Measurements from ENCODE around the gene TAF6L. TPM values are rescaled to one million over a fixed set of nuclear protein-coding genes. Genes with fewer than 3 reads are reported as not detected.
"Not testable (repeated sequence)": the region's sequence is repeated elsewhere in the genome, so short reads cannot be mapped to it uniquely, and the experiment has no call there.

Gene TAF6L
- total RNA-seq, 1 experiment from 2014 or later: 28.9 TPM

DNA sequence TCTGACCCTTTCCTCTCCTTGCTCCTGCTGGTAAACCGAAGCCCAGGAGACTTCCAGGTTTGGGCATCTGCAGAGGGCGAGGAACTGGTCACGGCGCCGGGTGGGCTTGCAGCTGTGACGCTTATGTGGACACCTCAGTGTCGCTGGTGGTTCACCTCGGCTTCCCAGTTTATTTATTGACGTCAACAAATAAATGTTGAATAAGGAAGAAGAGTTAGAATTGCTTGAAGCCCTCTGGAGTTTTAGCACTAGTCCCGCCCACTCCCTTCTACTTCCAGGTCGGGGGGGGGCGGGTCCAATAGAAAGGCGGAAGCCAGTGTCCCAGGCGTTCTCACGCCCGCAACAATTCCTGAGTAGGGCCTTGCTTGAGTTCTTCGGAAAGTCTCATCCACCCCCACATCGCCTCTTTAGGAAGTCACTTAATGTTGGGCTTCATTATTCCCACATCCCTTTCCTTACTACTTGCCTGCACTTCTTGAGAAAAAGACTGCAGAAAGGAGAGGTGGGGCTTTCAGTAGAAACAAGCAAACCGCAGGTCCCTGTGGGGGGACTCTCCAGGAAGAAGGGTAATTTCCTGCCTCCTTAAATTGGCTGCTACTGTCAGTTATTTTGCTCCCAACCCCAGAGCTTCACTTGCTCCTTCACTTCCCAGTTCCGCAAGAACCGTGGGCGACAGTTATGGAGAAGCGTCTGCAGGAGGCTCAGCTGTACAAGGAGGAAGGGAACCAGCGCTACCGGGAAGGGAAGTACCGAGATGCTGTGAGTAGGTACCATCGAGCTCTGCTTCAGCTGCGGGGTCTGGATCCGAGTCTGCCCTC, 42.8 kb upstream of the TAF6L start, which contains the start of gene TTC9C:
Gene TTC9C (plus strand): TSS at position 316 of the 818 bp plus-strand sequence. CDS start 363 bp downstream, at position 679.
- peak; percentile 85 for DNase-seq
- Mint-ChIP-seq H3K4me1 (ENCODE audit: low read depth, unreplicated experiment) (peaks cover 11% of the 10 kb centered on the region), H3K27me3 (ENCODE audit: unreplicated experiment) (no peaks in the 10 kb centered on the region), H3K9me3 (ENCODE audit: low read depth, unreplicated experiment) (no peaks in the 10 kb centered on the region), H3K4me3 (ENCODE audit: low read depth, unreplicated experiment) (peak within 1 kb of the TSS; percentile 89), H3K36me3 (ENCODE audit: insufficient read depth, unreplicated experiment) (peaks cover 68% of the 10 kb centered on the region), H3K27ac (ENCODE audit: unreplicated experiment) (peak within 1 kb of the TSS; percentile 98)
- TF ChIP-seq, protein P1, sequence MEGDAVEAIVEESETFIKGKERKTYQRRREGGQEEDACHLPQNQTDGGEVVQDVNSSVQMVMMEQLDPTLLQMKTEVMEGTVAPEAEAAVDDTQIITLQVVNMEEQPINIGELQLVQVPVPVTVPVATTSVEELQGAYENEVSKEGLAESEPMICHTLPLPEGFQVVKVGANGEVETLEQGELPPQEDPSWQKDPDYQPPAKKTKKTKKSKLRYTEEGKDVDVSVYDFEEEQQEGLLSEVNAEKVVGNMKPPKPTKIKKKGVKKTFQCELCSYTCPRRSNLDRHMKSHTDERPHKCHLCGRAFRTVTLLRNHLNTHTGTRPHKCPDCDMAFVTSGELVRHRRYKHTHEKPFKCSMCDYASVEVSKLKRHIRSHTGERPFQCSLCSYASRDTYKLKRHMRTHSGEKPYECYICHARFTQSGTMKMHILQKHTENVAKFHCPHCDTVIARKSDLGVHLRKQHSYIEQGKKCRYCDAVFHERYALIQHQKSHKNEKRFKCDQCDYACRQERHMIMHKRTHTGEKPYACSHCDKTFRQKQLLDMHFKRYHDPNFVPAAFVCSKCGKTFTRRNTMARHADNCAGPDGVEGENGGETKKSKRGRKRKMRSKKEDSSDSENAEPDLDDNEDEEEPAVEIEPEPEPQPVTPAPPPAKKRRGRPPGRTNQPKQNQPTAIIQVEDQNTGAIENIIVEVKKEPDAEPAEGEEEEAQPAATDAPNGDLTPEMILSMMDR (IDR thresholded peaks at IDR 0.05; ENCODE audit: unreplicated experiment): no peak
- BruUV-seq (replicated peaks): TSS peak; percentile 72
- intact Hi-C loops (cut with micrococcal nuclease; ENCODE audit: unreplicated experiment): no loop called here
- CTCF ChIA-PET: interaction anchor here (0.6 to 2.2 kb wide), 7 partner anchors 26 to 155 kb away, joined by 3 to 8 read pairs (median 5); partner anchors contain the start of genes EEF1G, UQCC3 and ZBTB3

DNA sequence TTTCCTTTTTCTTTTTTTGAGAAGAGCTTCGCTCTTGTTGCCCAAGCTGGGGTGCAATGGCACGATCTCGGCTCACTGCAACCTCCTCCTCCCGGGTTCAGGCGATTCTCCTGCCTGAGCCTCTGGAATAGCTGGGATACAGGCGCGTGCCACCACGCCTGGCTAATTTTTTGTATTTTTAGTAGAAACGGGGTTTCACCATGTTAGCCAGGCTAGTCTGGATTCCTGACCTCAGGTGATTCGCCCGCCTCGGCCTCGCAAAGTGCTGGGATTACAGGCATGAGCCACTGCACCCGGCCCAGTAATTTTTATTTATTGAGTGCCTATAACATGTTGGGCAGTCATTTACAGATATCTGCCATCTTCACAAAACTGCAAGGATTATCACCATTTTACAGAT, 41.1 kb upstream of the TAF6L start:
- H3K4me1 Mint-ChIP-seq (ENCODE audit: low read depth, unreplicated experiment); DNase-seq; H3K9me3 Mint-ChIP-seq (ENCODE audit: low read depth, unreplicated experiment); H3K27me3 Mint-ChIP-seq (ENCODE audit: unreplicated experiment); CTCF ChIA-PET; BruUV-seq (replicated peaks); intact Hi-C loops (cut with micrococcal nuclease; ENCODE audit: unreplicated experiment); H3K27ac Mint-ChIP-seq (ENCODE audit: unreplicated experiment): not testable (repeated sequence)
- peaks cover 54% of the 10 kb centered on the region for H3K36me3 Mint-ChIP-seq (ENCODE audit: insufficient read depth, unreplicated experiment)
- H3K4me3 Mint-ChIP-seq (ENCODE audit: low read depth, unreplicated experiment): peak overlapping the region; percentile 89

DNA sequence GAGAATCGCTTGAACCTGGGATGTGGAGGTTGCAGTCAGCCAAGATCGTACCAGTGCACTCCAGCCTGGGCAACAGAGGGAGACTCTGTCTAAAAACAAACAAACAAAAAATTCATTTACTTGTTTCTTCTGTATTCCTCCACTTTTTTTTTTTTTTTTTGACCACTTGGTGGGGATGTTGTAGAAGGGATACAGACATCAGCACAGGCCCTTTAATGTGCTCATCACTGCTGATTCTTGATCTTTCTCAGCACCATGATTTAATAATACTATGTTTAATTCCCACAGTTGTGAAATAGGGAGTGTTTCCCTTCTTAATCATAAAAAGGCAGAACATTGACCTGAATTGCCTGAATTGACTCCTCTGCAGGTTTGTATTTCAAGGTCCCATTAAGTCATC, 38.4 kb upstream of the TAF6L start:
- CTCF ChIA-PET: no interaction called here
- Mint-ChIP-seq H3K9me3 (ENCODE audit: low read depth, unreplicated experiment) (no peaks in the 10 kb centered on the region), H3K4me3 (ENCODE audit: low read depth, unreplicated experiment) (no peak overlapping the region), H3K27ac (ENCODE audit: unreplicated experiment) (no peak overlapping the region), H3K36me3 (ENCODE audit: insufficient read depth, unreplicated experiment) (peaks cover 42% of the 10 kb centered on the region), H3K4me1 (ENCODE audit: low read depth, unreplicated experiment) (no peaks in the 10 kb centered on the region), H3K27me3 (ENCODE audit: unreplicated experiment) (no peaks in the 10 kb centered on the region)
- intact Hi-C loops (cut with micrococcal nuclease; ENCODE audit: unreplicated experiment): no loop called here
- TF ChIP-seq, protein P1 (IDR thresholded peaks at IDR 0.05; ENCODE audit: unreplicated experiment): no peak
- no TSS peak for BruUV-seq (replicated peaks)
- DNase-seq: no peak

DNA sequence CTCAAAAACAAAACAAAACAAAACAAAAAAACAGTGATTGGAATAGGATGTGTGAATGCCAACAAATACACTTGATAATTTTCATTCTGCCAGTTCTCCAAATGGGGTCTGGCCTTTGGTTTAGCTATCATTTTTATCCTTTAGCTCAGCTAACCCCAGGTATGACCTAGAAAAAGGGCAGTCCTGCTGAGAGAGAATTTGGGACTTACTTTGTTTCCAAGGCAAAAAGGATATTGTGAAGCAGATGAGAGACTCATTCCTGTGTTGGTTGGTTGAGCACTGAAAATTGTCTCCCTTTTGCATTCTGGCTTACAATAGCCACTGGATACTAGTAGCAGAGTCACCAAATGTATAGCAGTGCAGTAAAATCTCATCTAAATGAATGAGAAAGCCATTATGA, 34.0 kb upstream of the TAF6L start:
- BruUV-seq (replicated peaks): no TSS peak
- Mint-ChIP-seq H3K36me3 (ENCODE audit: insufficient read depth, unreplicated experiment) (peaks cover 59% of the 10 kb centered on the region), H3K27me3 (ENCODE audit: unreplicated experiment) (no peaks in the 10 kb centered on the region), H3K9me3 (ENCODE audit: low read depth, unreplicated experiment) (no peaks in the 10 kb centered on the region), H3K4me3 (ENCODE audit: low read depth, unreplicated experiment) (no peak overlapping the region), H3K4me1 (ENCODE audit: low read depth, unreplicated experiment) (no peaks in the 10 kb centered on the region), H3K27ac (ENCODE audit: unreplicated experiment) (no peak overlapping the region)
- DNase-seq: no peak
- intact Hi-C loops (cut with micrococcal nuclease; ENCODE audit: unreplicated experiment): no loop called here
- TF ChIP-seq, protein P1 (IDR thresholded peaks at IDR 0.05; ENCODE audit: unreplicated experiment): no peak
- CTCF ChIA-PET: interaction anchor here (0.7 kb wide), 1 partner anchor 190 kb away, joined by 3 read pairs; the partner anchor contains the start of gene AHNAK

All from Calu3 (cell line).